Fibroblast of skin of left biceps (primary cell): ENCODE data around the gene ADAMTS19.
"Not testable (repeated sequence)": the region's sequence is repeated elsewhere in the genome, so short reads cannot be mapped to it uniquely, and the experiment has no call there.

Experiments used
- DNase-seq, 2 experiments: peaks; one replicate each; pipeline ENCODE4 v3.0.0-alpha.2; 2013; ENCODE audit warnings: low read depth in 2 of 2

Gene ADAMTS19, protein sequence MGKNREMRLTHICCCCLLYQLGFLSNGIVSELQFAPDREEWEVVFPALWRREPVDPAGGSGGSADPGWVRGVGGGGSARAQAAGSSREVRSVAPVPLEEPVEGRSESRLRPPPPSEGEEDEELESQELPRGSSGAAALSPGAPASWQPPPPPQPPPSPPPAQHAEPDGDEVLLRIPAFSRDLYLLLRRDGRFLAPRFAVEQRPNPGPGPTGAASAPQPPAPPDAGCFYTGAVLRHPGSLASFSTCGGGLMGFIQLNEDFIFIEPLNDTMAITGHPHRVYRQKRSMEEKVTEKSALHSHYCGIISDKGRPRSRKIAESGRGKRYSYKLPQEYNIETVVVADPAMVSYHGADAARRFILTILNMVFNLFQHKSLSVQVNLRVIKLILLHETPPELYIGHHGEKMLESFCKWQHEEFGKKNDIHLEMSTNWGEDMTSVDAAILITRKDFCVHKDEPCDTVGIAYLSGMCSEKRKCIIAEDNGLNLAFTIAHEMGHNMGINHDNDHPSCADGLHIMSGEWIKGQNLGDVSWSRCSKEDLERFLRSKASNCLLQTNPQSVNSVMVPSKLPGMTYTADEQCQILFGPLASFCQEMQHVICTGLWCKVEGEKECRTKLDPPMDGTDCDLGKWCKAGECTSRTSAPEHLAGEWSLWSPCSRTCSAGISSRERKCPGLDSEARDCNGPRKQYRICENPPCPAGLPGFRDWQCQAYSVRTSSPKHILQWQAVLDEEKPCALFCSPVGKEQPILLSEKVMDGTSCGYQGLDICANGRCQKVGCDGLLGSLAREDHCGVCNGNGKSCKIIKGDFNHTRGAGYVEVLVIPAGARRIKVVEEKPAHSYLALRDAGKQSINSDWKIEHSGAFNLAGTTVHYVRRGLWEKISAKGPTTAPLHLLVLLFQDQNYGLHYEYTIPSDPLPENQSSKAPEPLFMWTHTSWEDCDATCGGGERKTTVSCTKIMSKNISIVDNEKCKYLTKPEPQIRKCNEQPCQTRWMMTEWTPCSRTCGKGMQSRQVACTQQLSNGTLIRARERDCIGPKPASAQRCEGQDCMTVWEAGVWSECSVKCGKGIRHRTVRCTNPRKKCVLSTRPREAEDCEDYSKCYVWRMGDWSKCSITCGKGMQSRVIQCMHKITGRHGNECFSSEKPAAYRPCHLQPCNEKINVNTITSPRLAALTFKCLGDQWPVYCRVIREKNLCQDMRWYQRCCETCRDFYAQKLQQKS

DNA sequence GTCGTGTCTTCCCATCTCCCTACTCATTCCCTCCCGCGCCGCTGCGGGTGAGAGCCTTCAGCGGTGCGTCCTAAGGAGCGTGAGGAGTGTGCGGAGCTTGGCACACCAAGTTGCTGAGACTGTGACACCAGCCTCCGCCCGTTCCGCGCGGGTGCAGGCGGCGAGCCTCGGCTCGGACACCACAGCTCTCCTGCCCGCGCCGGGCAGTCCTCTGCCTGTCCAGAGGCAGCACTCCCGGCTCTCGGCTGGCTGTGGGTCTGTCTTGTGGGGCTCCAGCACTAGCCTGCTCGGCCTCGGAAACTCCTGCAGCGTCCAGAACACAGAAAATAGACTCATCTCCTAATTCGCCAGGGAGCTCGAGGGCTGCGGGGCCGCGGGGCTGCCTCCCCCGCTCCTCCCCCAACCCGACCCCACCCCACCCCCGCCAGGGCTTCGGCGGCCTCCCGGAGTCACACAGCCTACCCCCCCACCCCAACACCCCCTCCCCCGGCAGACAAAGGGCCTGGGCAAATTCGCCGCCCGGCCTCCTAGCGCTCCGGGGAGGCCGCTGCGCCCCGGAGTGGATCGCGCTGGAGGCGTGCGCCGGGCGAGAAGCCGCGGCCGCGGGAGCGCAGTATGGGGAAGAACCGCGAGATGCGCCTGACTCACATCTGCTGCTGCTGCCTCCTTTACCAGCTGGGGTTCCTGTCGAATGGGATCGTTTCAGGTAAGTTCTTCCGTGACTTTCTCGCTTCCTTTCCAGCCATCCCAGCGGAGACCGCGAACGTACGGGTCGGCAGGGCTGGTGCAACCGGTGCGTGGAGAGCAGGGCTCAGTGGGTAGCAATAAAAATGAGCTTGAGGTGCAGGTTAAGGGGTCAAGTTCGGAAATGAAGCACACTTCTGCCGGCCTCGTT is at the start of gene ADAMTS19:
Gene ADAMTS19, plus strand, starts transcription at position 522 of the 895 bp plus-strand sequence. Its CDS starts 94 bp downstream, at position 616.
- peak in 1 of 2 experiments; percentile 11 for DNase-seq

DNA sequence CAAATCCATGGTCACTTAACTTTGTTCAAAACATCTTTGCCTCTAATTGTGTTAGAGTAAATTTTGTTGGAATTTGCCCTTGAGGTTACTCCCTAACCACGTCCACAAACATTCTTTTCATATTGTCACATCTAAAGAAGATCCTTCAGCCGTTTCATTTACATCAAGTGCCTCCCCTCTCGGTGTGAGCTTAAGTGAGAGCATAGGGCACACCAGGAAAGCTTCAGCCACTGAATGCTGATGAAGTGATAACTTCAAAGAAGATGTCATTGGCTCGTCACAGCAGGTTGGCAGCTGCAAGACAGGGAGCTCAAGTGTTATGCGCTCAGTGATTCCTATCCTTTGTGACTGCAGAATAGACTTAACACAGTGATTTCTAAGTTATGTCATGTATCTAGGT is 49.6 kb upstream of the ADAMTS19 start:
- no peak for DNase-seq

DNA sequence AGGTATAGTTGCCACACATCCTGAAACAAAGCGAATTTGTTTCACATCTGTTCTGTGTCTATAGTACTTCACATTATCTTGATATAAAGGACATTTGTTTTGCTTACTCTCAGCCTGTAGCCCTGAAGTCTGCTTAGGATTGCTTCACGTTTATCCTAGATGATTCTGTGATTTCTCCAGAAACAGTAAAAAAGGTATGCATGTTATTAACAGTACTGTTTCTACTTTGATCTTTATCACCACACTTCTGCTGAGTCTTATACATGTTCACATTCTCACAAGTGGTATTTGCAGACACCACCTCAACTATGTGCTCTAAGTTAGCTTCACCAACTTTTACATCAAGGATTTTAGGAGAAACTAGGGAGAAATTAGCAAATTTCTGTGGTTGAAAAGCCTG is 47.4 kb upstream of the ADAMTS19 start:
- DNase-seq, result no peak

DNA sequence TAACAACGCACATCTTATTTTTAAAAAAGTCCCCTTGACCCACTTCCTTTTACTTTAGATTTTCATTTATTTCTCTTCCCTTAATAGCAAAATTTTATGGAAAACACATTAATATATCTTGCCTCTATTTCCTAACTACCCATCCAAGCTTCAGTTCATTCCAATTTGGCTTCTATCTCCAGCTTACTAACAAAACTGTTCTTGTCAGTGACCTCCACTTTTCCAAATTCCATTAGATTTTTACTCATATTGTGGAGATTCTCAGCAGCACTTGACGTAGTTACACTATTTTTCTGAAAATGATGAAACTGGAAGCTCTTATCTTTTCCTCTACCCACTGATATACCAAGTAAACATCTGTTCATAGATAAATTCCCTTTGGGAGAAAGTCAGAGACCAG is 46.5 kb upstream of the ADAMTS19 start:
- DNase-seq, result no peak

DNA sequence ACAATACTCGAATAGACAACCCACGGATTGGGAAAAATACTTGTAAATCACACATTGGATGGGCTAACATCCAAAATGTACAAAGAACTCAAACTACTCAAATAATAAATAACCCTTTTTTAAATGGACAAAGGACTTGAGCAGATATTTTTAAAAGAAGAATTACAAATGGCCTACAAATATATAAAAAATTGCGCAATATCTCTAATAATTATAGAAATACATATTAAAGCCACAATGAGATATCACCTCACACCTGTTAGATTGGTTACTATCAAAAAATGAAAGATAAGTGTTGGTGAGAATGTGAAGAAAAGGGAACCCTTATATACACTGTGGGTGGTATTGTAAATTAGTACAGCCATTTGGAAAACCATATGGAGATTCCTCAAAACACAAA is 40.8 kb upstream of the ADAMTS19 start:
- DNase-seq, result no peak

DNA sequence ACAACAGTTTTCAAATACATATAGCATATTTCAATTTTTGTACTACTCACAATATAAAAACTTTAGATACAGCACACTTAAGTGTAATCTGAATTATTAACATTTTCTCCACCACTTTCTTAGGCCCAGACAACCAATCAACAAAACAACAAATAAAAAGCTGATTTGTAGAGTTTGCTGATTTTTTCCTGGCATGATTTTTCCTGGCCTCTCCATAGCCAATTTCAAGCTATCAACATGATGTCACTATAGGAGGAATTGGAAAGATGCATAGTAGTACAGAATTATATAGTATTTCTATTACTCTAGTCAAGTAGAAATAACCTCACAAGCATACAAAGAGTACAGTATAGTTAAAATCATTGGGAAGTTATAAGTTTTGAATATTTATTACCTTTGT is 35.1 kb upstream of the ADAMTS19 start:
- DNase-seq, result no peak

DNA sequence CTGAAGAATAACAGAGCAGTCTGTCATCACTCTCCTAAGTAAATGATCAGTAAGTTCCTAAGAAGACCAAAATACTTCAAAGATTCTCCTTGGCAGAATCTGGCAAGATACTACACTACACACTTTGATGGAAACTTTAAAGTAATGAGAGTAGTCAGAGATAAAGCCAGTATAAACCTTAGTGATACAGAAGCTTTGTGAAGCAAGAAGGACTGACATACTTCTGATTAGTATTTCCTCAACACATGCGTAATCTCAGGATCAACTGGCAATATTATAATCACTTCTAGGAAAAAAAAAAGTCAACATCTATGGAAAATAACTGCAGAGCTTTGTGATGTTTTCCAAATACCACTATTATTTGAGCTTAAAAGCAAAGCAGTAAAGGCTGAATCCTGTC is 34.0 kb upstream of the ADAMTS19 start:
- no peak for DNase-seq

DNA sequence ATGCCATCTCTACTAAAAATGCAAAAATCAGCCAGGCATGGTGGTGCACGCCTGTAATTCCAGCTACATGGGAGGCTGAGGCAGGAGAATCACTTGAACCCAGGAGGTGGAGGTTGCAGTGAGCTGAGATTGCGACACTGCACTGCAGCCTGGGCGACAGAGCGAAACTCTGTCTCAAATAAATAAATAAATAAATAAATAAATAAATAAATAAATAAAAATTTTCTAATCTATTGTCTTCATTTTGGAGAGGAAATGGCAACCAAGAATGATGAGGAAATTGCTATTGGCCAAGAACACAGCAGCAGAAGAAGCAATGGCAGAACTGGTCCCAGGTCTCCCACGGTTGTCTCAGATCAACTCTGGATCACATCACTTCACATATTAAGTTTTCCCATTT is 31.5 kb upstream of the ADAMTS19 start:
- not testable (repeated sequence) for DNase-seq

DNA sequence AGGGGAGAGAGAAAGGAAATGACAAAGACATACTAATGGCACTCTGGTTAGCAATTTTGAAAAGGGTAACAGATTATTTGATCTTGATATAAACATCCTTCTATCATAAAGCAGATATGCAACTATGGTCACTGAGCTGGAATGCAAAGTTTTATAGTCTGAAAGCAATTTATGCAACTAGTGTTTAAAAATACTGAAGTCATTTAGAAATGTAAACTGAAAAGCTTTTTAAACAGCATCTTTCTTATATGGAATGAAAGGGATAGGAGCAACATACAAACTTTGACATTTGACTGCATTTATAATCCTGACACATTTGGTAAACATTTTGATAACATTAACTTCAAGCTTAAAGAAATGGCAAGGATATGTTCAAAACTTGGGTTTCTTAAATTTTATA is 28.7 kb upstream of the ADAMTS19 start:
- DNase-seq, result no peak

DNA sequence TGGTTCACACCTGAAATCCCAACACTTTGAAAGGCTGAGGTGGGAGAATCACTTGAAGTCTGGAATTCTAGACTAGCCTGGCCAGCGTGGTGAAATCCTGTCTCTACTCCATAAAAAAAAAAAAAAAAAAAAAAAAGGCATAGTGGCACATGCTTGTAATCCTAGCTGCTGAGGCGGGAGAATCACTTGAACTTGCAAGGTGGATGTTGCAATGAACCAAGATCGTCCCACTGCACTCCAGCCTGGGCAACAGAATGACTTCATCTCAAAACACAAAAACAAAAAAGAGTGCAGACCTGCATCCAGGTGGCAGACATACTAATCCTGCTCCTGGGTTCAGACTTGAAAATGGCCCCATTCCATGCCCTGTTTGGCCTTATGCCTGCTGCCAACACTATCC is 21.8 kb upstream of the ADAMTS19 start:
- DNase-seq, result no peak

DNA sequence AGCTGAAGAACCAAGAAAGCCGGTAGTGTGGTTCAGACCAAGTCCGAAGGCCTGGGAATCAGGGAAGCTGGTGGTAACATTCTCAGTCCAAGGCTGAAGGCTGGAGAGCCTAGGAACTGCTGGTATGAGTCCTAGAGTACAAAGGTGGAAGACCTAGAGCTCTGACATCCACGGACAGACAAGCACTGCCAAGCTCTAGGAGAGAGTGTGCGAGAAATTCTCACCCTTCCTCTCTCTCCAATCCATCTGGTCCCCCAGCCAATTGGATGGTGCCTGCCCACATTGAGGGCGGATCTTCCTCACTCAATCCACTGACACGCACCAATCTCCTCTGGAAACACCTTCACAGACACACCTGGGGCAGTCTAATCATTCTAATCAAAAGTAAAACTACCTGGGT is 19.7 kb upstream of the ADAMTS19 start:
- no peak for DNase-seq

DNA sequence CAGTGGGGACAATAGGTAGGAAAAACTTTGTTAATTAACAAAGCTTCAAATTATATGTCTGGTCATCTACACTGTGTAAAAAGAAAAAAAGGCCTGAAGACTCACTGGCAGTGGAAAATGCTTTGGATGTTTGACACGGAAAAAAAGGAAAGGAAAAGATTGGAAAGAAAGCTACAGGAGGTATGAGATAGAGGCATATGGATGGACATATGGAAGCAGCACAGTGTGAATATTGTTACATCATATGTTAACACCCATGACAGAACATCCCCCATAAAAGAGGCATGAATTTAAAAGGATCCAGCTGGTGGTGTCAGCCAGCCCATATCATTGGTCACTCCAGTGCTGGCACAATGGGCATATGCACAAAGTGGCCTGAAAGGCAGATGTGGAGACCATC is 19.0 kb upstream of the ADAMTS19 start:
- no peak for DNase-seq

DNA sequence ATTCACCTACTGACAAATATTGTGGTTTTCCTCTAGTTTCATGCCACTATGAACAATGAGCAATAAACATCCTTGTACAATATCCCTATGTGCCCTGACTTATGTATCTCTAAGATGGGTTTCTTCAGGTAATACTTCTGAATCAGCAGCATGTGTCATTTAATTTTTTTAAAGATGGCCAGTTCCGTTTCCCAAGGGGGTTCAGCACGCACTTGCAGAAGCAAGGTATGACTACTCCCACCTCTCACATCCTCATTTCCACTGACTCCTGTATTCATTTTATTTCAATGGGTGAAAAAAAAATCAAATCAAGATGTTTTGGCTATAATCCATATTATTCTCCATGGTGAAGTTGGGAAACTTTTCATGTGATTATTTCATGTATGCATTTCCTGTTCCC is 14.7 kb upstream of the ADAMTS19 start:
- no peak for DNase-seq

DNA sequence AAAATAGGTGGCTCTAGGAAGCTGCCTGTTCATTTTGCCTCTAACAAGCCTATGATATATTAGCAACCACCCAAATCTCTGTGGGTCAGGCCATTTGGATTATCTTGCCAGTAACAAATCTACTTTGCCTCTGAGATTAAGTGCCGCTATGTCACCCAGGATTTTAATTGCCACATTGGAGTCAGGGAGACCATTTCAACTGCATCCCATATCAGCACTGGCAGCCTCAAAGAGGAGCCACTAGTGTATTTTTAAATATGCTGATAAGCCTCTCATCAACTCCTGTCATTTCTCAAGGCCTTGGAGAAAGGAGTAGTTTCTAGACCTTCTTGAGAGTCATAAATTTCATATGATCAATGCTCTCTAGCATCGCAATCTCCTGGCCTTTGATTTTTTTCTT is 12.1 kb upstream of the ADAMTS19 start:
- no peak for DNase-seq

DNA sequence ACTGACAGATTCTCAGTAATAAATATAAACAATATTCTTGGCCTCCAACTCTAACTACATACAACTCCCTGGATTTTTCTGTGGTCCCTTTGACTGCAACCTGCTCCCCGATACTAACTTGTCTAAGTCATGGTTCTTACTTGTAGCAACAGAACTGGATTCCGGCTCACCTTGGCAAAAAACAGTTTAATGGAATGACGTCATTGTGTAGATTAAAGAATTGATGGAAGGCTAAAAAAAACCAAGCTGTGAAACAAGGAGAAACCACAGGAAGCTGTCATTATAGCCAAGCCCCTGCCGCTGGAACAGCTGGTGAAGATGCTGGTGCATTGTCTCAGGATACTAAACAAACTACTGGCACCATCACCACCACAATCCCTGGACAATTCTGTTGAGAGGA is 11.4 kb upstream of the ADAMTS19 start:
- DNase-seq, result no peak

DNA sequence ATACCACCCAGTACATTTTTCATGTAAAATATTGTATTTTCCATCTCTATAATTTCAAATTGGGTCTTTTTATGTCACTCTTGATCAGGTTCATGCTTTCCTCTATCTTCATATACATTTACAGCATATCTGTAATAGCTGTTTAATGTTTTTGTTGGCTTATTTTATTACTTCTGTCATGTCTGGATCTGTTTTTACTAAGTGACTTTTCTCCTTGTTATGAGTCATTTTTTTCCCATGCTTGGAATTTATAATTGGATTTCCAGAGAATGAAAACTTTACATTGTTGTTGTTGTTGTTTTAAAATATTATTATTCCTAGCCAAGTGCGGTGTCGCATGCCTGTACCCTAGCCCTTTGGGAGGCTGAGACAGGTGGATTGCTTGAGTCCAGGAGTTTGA is 5.6 kb upstream of the ADAMTS19 start:
- DNase-seq, result no peak

DNA sequence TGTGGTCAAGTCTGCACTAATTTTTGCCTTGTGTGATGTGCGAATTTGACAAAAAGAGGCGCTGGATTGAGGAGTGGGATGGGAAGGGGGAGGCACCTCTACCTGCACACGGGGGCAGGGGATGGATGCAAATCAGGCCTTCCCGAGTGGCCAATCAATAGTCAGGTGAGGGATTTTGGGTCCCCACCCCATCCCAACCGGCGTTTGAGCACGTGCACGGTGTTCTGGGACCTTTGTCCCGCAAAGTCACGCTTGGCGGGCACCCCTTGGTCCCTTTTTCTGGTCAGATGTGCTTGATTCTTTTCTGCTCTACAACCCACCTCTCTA is 685 bp upstream of the ADAMTS19 start:
- no peak for DNase-seq

DNA sequence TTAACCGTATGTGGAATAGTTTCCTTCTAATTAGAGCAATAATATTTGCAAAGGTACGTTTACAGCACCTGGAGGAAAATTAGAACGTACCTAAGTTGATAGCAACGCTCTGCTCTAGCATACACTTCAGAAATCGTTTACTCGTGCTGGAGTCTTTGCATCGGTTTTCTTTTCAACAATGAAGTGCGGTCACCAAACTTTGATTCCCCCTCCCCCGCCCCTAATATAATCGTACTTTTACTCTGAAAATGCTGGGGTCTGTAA is 506 bp downstream of the ADAMTS19 start:
- DNase-seq, result no peak

DNA sequence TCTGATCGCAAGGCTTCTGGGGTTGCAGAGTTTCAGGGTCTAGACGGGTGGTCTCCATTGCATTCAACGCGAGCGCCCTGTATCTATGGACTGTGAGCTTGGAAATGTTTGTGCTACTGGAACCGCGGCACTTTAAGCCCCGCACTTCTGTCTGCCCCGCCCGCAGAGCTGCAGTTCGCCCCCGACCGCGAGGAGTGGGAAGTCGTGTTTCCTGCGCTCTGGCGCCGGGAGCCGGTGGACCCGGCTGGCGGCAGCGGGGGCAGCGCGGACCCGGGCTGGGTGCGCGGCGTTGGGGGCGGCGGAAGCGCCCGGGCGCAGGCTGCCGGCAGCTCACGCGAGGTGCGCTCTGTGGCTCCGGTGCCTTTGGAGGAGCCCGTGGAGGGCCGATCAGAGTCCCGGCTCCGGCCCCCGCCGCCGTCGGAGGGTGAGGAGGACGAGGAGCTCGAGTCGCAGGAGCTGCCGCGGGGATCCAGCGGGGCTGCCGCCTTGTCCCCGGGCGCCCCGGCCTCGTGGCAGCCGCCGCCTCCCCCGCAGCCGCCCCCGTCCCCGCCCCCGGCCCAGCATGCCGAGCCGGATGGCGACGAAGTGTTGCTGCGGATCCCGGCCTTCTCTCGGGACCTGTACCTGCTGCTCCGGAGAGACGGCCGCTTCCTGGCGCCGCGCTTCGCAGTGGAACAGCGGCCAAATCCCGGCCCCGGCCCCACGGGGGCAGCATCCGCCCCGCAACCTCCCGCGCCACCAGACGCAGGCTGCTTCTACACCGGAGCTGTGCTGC is 1.0 kb downstream of the ADAMTS19 start:
- DNase-seq, result no peak

DNA sequence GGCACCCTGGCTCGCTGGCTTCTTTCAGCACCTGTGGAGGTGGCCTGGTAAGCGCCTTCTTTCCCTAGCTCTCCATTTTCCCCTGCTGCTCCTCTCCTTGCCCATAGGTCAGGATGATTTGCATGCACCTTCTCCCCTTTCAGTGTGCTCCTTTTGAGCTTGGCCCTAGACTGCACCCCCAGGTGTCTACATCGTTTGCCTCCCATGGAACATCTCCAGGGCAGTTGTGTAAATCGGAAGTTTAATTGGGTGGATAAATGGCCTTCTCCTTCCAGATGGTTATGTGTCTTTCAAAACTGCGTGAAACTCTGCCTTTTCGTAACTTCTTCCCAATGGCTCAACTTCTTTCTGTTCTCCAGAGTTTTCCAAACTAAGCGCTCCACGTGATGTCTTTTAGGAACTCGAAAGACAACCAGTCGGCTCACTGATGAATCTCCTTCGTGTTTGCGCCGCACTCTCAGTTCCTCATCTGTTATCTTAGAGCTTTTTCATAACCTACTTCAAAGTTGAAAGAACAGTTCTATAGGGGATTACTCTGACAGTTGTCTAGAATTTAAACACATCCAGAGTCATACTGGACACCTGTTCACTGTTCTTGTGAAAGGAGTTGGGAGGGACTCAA is 1.7 kb downstream of the ADAMTS19 start:
- no peak for DNase-seq
